SU-DHL-6 (cell line): ENCODE results near the gene WDR64.

Source experiments
- EZH2phosphoT487 ChIP-seq: fragments of 200-600 bp; sonication (generic), shearing (Covaris generic); conservative IDR thresholded peaks from 2 replicates; pipeline ENCODE4 v1.6.1; 2018; ENCODE audit warnings: mild to moderate bottlenecking, antibody characterized with exemption, low read length, moderate library complexity, mixed read lengths
- TF ChIP-seq, protein P1 (sequence below): fragments of 200-600 bp; sonication (generic); IDR thresholded peaks from one replicate; pipeline ENCODE4 v1.5.1; 2017; ENCODE audit warnings: antibody characterized with exemption, mild to moderate bottlenecking, low read length, moderate library complexity; ENCODE audit not compliant: insufficient read depth, poor library complexity, severe bottlenecking

DNA sequence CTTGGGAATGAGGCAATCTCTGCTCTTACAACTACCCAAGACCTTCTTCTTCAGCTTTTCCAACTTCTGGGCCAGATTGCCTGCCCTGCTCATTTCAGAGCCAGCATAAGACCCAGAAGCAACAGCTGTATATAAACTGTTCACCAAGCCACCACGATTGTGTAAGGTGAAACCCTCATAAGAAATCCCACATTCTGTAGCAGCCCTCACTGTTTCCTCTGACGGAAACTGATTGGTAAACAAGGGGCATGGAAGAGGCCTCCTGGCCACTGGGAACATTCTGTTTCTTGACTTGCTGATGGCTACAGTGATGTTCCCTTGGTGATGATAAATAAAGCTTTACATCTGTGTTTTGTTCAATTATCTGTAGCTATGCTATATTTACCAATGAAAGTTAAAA, 156.2 kb downstream of the WDR64 start:
- TF ChIP-seq, protein P1, sequence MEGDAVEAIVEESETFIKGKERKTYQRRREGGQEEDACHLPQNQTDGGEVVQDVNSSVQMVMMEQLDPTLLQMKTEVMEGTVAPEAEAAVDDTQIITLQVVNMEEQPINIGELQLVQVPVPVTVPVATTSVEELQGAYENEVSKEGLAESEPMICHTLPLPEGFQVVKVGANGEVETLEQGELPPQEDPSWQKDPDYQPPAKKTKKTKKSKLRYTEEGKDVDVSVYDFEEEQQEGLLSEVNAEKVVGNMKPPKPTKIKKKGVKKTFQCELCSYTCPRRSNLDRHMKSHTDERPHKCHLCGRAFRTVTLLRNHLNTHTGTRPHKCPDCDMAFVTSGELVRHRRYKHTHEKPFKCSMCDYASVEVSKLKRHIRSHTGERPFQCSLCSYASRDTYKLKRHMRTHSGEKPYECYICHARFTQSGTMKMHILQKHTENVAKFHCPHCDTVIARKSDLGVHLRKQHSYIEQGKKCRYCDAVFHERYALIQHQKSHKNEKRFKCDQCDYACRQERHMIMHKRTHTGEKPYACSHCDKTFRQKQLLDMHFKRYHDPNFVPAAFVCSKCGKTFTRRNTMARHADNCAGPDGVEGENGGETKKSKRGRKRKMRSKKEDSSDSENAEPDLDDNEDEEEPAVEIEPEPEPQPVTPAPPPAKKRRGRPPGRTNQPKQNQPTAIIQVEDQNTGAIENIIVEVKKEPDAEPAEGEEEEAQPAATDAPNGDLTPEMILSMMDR: no peak
- TF ChIP-seq EZH2phosphoT487: no peak
